Measurements from ENCODE around the gene MICAL2.

DNA sequence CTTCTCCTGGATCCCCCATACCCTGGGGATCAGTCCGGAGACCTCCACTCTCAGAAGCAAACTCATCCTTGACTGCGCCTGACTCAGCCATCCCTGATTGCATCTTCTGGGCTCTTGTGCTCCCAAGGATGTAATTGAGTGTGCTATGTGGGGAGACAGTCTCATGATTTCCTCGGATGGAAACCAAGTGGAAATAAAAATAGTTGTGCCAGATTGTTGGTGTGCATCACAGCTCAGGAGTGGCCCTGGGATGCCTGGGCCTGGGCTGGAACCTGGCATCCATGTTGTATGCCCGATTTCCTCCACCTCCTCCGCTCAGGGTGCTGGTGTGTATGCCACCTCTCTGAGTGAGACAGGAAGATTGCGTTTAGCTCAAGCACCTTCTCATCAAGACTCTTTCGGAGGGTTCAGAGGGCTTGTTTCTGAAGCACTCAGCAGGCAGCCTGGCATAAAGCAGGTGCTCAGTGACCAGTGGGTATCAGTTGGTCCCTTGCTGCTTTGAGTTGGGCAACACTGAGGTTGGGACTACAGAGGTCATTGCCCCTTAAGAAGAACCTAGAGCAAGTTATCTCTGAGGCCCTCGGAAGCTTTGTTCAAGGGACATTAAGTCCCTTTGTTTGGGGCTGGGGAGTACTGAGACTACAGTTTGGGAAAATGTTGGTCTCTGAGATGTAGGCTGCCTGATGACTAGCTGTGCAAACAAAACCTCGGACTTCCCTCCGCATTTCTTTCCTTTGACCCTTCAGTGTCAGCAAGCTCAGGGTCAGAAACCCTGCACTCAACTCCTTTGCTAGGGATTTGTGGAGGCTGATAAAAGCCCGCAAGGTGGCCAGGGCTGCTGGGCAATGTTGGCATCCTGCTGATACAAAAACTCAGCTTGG, 24.8 kb upstream of the MICAL2 start:
- TF ChIP-seq CTCF (CRISPR knock-in tag; IDR thresholded peaks at IDR 0.05): no peak
- no peak for TF ChIP-seq U2AF2 (IDR thresholded peaks at IDR 0.05; ENCODE audit: low read depth, low read length)
- TF ChIP-seq IKZF4 (CRISPR knock-in tag; IDR thresholded peaks at IDR 0.05; ENCODE audit: borderline replicate concordance, low read depth, not compliant biosample characterization): no peak
- TF ChIP-seq TAF1 (CRISPR knock-in tag; IDR thresholded peaks at IDR 0.05): no peak
- TF ChIP-seq NFKB2 (CRISPR knock-in tag; IDR thresholded peaks at IDR 0.05; ENCODE audit: borderline replicate concordance): no peak
